ENCODE data around the gene TEX14.

The TEX14 gene, protein sequence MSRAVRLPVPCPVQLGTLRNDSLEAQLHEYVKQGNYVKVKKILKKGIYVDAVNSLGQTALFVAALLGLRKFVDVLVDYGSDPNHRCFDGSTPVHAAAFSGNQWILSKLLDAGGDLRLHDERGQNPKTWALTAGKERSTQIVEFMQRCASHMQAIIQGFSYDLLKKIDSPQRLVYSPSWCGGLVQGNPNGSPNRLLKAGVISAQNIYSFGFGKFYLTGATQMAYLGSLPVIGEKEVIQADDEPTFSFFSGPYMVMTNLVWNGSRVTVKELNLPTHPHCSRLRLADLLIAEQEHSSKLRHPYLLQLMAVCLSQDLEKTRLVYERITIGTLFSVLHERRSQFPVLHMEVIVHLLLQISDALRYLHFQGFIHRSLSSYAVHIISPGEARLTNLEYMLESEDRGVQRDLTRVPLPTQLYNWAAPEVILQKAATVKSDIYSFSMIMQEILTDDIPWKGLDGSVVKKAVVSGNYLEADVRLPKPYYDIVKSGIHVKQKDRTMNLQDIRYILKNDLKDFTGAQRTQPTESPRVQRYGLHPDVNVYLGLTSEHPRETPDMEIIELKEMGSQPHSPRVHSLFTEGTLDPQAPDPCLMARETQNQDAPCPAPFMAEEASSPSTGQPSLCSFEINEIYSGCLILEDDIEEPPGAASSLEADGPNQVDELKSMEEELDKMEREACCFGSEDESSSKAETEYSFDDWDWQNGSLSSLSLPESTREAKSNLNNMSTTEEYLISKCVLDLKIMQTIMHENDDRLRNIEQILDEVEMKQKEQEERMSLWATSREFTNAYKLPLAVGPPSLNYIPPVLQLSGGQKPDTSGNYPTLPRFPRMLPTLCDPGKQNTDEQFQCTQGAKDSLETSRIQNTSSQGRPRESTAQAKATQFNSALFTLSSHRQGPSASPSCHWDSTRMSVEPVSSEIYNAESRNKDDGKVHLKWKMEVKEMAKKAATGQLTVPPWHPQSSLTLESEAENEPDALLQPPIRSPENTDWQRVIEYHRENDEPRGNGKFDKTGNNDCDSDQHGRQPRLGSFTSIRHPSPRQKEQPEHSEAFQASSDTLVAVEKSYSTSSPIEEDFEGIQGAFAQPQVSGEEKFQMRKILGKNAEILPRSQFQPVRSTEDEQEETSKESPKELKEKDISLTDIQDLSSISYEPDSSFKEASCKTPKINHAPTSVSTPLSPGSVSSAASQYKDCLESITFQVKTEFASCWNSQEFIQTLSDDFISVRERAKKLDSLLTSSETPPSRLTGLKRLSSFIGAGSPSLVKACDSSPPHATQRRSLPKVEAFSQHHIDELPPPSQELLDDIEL (N-terminal part only)

GRCh38 chr17:58691701-58692238, at the start of gene TEX14:
Gene TEX14 (minus strand): TSS chr17:58692045. CDS start chr17:58652001, 40,044 bp downstream.
- no peak for DNase-seq

DNA sequence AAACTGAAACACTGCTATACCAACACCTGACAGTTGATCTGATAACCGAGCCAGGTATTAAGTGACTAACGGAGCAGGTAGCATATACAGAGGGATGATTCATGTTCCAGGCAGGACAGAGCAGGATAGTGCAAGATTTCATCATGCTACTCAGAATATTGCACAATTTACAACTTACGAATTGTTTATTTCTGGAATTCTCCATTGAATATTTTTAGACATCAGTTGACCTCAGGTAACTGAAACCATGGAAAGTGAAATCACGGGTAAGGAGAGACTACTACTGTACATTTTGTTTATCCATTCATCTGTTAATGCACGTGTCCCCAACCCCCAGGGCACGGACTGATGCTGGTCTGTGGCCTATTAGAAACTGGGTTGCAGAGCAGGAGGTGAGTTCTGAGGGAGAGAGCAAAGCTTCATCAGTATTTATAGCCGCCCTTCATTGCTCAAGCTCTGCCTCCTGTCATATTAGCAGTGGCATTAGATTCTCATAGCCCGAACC, 49.3 kb upstream of the TEX14 start:
- no peak for DNase-seq

- no peak for DNase-seq
These were observed 43.0 kb upstream of the TEX14 start for GRCh38 chr17:58734811-58735210.

- DNase-seq, result no peak
These were observed 42.2 kb upstream of the TEX14 start for GRCh38 chr17:58734040-58734439.

DNA sequence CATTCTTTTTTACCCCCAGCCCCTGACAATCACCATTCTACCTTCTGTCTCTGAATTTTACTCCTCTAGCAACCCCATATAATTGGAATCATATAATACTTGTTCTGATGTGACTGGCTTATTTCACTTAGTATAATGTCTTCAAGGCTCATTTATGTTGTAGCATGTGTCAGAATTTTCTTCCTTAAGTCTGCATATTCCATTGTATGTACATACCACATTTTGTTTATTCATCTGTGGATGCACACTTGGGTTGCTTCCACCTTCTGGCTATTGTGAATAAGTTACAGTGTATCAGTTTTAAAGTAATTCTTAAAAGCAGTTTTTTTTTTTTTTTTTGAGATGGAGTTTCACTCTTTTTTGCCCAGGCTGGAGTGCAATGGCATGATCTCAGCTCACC, 39.1 kb upstream of the TEX14 start:
- DNase-seq, result no peak

DNA sequence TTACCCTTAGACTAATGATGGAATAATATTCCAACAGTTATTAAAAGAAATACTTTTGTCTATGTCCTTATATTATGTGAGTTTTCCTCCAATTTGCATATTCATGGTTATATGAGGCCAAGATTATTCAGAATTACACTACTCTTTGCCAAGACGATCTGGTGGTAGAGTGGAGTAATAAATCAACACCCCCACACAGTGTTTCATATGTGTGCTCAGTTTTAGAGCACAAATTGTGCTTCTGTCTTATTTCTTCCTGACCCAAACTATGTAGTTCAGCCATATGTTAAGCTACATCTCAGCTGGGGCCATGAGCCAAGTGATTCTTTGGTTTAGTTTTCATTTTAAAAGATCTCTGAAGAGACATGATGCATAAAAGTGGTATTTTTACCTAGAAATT, 37.0 kb upstream of the TEX14 start:
- no peak for DNase-seq

DNA sequence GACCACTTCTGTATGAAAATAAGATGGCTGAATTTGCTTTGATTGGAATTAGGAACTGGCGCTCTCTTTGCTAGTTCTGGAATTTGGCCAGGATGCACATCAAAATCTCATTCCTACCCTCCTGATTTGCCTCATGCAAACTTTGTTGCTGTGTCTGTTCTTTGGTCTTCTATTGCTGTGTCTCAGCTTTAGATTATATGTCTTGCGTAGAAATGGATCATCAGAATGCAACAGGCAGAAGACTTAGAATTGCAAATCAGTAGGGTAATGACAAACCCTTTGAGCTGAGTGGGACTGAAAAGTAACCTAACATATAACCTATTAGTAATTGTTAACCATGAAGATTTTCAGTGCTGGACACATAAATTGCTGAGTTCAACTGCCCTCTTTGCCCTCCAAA, 30.9 kb upstream of the TEX14 start:
- DNase-seq, result no peak

DNA sequence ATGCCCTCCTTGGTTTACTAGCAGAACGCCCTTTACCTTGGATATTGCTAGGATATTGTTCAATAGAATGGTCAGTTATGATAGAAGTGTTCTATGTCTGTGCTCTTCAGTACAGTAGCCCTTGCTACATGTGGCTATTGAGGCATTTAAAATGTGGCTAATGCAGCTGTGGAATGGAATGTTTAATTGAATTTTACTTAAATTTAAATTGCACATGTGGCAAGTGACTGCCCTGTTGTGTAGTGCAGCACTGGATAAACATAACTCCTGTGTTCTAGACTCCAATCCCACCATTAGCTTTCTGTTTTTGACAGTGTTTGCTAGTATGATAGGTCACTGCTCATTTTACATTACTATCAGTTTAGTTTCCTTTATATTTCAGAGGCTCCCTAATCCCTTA, 30.4 kb upstream of the TEX14 start:
- no peak for DNase-seq

GRCh38 chr17:58710948-58711552, 19.2 kb upstream of the TEX14 start:
- DNase-seq, result peak; percentile 58

- DNase-seq, result no peak
These were observed 14.7 kb upstream of the TEX14 start for GRCh38 chr17:58706351-58707140.

DNA sequence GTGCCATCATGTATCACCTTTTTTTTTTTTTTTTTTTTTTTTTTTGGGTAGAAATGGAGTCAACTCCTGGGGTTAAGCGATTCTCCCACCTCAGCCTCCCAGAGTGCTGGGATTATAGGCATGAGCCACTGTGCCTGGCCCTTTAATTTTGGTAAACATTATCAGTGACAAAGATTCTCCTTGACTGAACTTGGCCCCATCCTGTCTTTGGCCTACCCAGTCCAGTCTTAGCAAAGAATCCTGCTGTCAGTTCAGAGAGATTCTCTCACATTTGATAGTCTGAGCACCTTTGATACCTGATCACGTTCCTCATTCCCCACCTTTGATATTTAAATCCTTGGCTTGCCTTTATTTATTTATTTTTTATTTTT, 12.1 kb upstream of the TEX14 start:
- DNase-seq, result no peak

- no peak for DNase-seq
These were observed 11.5 kb upstream of the TEX14 start for GRCh38 chr17:58703137-58703915.

GRCh38 chr17:58702708-58703107, 10.9 kb upstream of the TEX14 start:
- no peak for DNase-seq

DNA sequence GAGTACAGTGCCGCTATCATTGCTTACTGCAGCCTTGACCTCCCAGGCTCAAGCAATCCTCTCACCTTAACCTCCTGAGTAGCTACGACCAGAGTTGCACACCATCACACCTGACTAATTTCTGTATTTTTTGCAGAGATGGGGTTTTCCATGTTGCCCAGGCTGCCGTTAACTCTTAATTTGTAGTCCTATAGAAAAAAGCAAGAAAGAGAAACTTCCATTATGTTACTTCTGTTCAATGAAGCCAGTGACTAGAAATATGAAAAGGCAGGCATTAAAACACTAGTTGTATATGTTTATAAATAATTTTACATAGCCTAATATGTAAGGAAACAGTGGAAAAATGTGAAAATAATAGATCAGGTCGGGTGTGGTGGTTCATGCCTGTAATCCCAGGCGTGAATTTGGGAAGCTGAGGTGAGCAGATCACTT, 10.2 kb upstream of the TEX14 start:
- DNase-seq, result no peak

DNA sequence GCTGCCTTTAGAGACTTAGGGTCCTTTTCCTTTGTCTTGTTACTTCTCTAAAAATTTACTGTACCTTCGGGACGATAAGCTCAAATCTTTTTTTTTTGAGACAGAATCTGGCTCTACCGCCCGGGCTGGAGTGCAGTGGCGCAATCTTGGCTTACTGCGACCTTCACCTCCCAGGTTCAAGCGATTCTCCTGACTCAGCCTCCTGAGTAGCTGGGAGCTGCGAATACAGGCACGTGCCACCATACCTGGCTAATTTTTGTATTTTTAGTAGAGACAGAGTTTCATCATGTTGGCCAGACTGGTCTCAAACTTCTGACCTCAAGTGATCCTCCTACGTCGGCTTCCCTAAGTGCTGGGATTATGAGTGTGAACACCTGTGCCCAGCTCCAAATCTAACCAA, 7.9 kb upstream of the TEX14 start:
- no peak for DNase-seq

DNA sequence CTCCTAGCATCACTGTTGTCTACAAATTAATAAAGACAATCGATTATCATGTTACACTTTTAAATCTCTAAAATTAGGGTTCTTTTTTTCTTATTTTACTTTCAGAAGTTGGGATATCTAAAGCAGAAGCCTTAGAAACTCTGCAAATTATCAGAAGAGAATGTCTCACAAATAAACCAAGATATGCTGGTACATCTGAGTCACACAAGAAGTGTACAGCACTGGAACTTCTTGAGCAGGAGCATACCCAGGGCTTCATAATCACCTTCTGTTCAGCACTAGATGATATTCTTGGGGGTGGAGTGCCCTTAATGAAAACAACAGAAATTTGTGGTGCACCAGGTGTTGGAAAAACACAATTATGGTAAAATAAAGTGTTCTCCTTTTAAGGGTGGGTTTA, 3.0 kb upstream of the TEX14 start:
- DNase-seq, result no peak

GRCh38 chr17:58694302-58694701, 2.5 kb upstream of the TEX14 start:
- DNase-seq, result no peak

- no peak for DNase-seq
These were observed 1.9 kb upstream of the TEX14 start for GRCh38 chr17:58693751-58694150.

- DNase-seq, result no peak
These were observed 1.4 kb upstream of the TEX14 start for GRCh38 chr17:58693208-58693607.

GRCh38 chr17:58692239-58693055, 602 bp upstream of the TEX14 start, which contains the start of gene RAD51C:
Gene RAD51C (plus strand): TSS chr17:58692602. CDS start chr17:58692644, 42 bp downstream.
- peak; percentile 89 for DNase-seq

Data from stimulated activated CD4-positive, alpha-beta T cell treated with anti-CD3 and anti-CD28 coated beads, Interleukin-4, amount 100 ng/mL, for 24 hours (primary cell).